Kidney (tissue), 14 donors: Measurements from ENCODE around the gene MED13. TPM values are rescaled to one million over a fixed set of nuclear protein-coding genes. Genes with fewer than 3 reads are reported as not detected.

Experiments
- DNase-seq, 5 donors: peaks; one replicate each; pipeline ENCODE4 v3.0.0-alpha.2; 2013 to 2020
- FAIRE-seq: peaks from 2 replicates; lab custom pipeline; 2012; peaks lifted over from hg19 to GRCh38; lab: Jason Lieb, UNC
- H3K27ac ChIP-seq, 2 donors: one replicate each; pipeline ENCODE4 v1.7.0; 2013; ENCODE audit warnings: low read depth in 2 of 2, low read length in 2 of 2, inconsistent platforms in 1 of 2
- H3K27me3 ChIP-seq: one replicate; pipeline ENCODE4 v1.7.1; 2013; ENCODE audit warnings: low read length, inconsistent platforms; ENCODE audit not compliant: control insufficient read depth, insufficient read depth
- H3K36me3 ChIP-seq, 3 donors: one replicate each; pipeline versions ENCODE4 v1.7.0 to v1.7.1; 2013; ENCODE audit warnings: low read length in 3 of 3, control low read depth in 1 of 3, inconsistent platforms in 1 of 3; ENCODE audit not compliant: insufficient read depth in 3 of 3, control insufficient read depth in 2 of 3
- H3K4me1 ChIP-seq, 3 donors: one replicate each; pipeline versions ENCODE4 v1.7.0 to v1.7.1; 2013; ENCODE audit warnings: low read length in 3 of 3, inconsistent platforms in 1 of 3, low read depth in 1 of 3; ENCODE audit not compliant: control insufficient read depth in 2 of 3, insufficient read depth in 2 of 3
- H3K4me3 ChIP-seq, 3 donors: one replicate each; pipeline versions ENCODE4 v1.7.0 to v1.8.1; 2013; ENCODE audit warnings: low read length in 3 of 3, control low read depth in 1 of 3, inconsistent platforms in 1 of 3
- H3K9ac ChIP-seq, 3 donors: one replicate each; pipeline versions ENCODE4 v1.7.0 to v1.7.1; 2013; ENCODE audit warnings: low read length in 3 of 3, control low read depth in 1 of 3, inconsistent platforms in 1 of 3
- H3K9me3 ChIP-seq, 3 donors: one replicate each; pipeline versions ENCODE4 v1.7.0 to v1.7.1; 2013; ENCODE audit warnings: low read length in 3 of 3, control low read depth in 1 of 3, inconsistent platforms in 1 of 3; ENCODE audit not compliant: control insufficient read depth in 2 of 3, insufficient read depth in 1 of 3
- CTCF ChIP-seq: IDR thresholded peaks from 3 replicates; pipeline ENCODE4 v1.5.1; 2012; ENCODE audit warnings: mild to moderate bottlenecking, moderate library complexity, borderline replicate concordance; ENCODE audit not compliant: insufficient read depth; ENCODE audit errors: extremely low read depth
- intact Hi-C: fragments of 100-400 bp; cut with DNase I; formaldehyde crosslinking; loops from one replicate; pipeline ENCODE4 v1.11.1; 2022
- polyA plus RNA-seq: library from polyadenylated mRNA; stranded (reverse); fragments of 350-450 nt; fragmentation: Illumina TruSeq; extraction: RNeasy Lipid Tissue Mini Kit (QIAGEN cat#74804); gene quantifications from one replicate; pipeline ENCODE4 v1.2.3, GENCODE V29; 2014; ENCODE audit warnings: low read depth, low replicate concordance; ENCODE audit not compliant: insufficient read depth
- total RNA-seq: library from RNA; stranded (reverse); fragmentation: NEBNext Ultra II Directional; extraction: Animal tissue kit (Norgen Biotek cat#: 25700); gene quantifications from one replicate; pipeline ENCODE4 v1.2.1, GENCODE V29; 2021
- donor health status: control.
- donor health status: control.
- donor health status: control.
- donor health status: control.
- donor health status: control.
- donor health status: DM: yes; HTN: yes; CAD: no.
- donor health status: Normal renal cell carcinoma (clear cell type).

The MED13 gene
- total and polyA plus RNA-seq, 2 donors from 2014 or later: 6.4 to 73.6 TPM

DNA sequence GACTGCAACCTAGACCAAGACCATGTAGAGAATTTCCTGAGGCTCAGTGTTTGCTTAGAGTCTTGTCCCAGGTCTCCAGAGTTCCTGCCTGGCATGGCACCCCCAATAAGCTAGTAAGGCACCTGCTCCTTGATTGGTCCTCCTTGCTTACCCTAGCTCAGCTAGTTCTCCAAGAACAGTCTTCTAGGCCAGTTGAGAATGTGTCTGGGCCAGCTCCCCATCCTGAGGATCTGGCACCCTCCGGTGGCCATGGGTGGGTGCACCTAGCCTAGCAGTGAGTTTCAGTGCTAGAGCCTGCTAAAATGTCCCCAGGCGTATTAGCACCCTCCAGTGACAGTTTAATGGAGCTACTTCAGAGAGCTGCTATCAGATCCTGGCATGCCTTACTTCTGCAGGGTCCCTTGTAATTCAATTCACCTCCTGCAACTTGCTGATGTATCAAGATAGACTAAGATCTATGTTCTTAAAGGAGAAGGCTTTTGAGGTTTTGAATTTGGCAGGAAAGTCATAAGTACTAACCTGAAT is 44.4 kb upstream of the MED13 start:
- Histone ChIP-seq H3K9ac (no peak overlapping the region), H3K4me3 (no peak overlapping the region), H3K36me3 (no peaks in the 10 kb centered on the region), H3K9me3 (no peaks in the 10 kb centered on the region), H3K27me3 (no peaks in the 10 kb centered on the region), H3K4me1 (no peaks in the 10 kb centered on the region), H3K27ac (no peak overlapping the region)
- intact Hi-C loops: no loop called here
- DNase-seq (peak in 4 of 5 donors; percentile 46 to 68 (median 50)), FAIRE-seq (no peak)
- peak; percentile 73 for TF ChIP-seq CTCF

DNA sequence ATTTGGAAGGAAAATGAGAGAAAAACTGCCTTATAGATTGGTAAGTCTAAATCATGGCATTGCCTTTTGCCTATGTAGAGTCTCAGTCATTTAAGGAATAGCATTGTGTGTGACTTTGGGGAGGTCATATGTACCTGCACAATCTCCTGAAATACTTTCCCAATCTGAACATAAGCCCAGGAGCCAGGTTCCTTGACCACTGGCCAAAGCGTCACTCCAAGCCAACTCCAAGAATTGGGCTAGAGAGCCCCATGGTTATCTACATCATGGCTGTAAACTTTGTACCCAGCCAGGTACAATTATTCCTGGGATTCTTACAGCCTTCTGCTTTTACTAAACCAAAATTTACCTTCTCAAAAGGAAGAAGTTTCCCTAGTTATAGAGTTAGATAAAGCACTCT is 40.8 kb upstream of the MED13 start:
- FAIRE-seq: no peak
- Histone ChIP-seq H3K27ac (no peak overlapping the region), H3K36me3 (no peaks in the 10 kb centered on the region), H3K27me3 (no peaks in the 10 kb centered on the region), H3K9ac (no peak overlapping the region), H3K9me3 (no peaks in the 10 kb centered on the region), H3K4me1 (peaks cover 0 to 3% (median 0%) of the 10 kb centered on the region in 3 donors), H3K4me3 (no peak overlapping the region)
- intact Hi-C loops: no loop called here
- no peak for TF ChIP-seq CTCF
- DNase-seq: no peak

DNA sequence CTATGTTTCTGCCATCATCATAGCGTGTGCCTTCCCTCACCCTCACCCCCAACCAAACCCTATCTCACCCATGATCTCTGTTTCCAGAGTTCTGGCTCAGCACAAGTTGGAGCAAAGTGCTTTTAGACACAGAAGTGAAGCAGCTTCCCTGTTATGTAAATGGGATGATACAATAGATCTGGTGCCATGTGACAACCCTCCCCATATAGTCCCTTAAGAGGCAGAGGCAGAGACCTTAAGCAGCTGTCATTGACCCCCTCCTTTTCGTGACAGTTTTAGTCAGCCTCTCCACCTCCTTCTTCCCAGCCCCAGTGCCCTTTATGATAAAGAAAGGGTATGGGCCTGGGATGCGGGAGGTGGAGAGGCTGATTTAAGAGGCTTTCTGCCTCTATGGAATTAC is 40.3 kb upstream of the MED13 start:
- no peak overlapping the region for H3K27ac ChIP-seq

More for the DNA sequence above, 40.3 kb upstream of the MED13 start:
- no peak overlapping the region for H3K4me3 ChIP-seq
- no peak for DNase-seq
- peaks cover 0 to 3% (median 0%) of the 10 kb centered on the region in 3 donors for H3K4me1 ChIP-seq
- FAIRE-seq: no peak
- TF ChIP-seq CTCF: no peak
- H3K27me3 ChIP-seq: no peaks in the 10 kb centered on the region
- H3K36me3 ChIP-seq: no peaks in the 10 kb centered on the region
- H3K9ac ChIP-seq: no peak overlapping the region
- H3K9me3 ChIP-seq: no peaks in the 10 kb centered on the region
- intact Hi-C loops: no loop called here
